ENCODE measurements around the gene FGFR1OP2.
"Not testable (repeated sequence)": the region's sequence is repeated elsewhere in the genome, so short reads cannot be mapped to it uniquely, and the experiment has no call there.

Gene FGFR1OP2

GRCh38 chr12:26941215-26941594 is 2.9 kb downstream of the FGFR1OP2 start:
- no peak for DNase-seq (ENCODE audit: low read depth)

GRCh38 chr12:26948309-26948708 is 10.0 kb downstream of the FGFR1OP2 start:
- DNase-seq (ENCODE audit: low read depth) = no peak

- DNase-seq (ENCODE audit: low read depth) = no peak
These were observed 15.2 kb downstream of the FGFR1OP2 start for GRCh38 chr12:26953447-26953846.

- DNase-seq (ENCODE audit: low read depth) = no peak
These were observed 15.8 kb downstream of the FGFR1OP2 start for GRCh38 chr12:26954027-26954426.

- DNase-seq (ENCODE audit: low read depth) = not testable (repeated sequence)
These were observed 23.1 kb downstream of the FGFR1OP2 start for GRCh38 chr12:26961391-26961790.

- DNase-seq (ENCODE audit: low read depth) = no peak
These were observed 23.5 kb downstream of the FGFR1OP2 start for GRCh38 chr12:26961803-26962202.

GRCh38 chr12:26963413-26963812 is 25.1 kb downstream of the FGFR1OP2 start:
- DNase-seq (ENCODE audit: low read depth) = no peak

- DNase-seq (ENCODE audit: low read depth) = no peak
These were observed 28.6 kb downstream of the FGFR1OP2 start for GRCh38 chr12:26966842-26967241.

- DNase-seq (ENCODE audit: low read depth) = no peak
These were observed 31.9 kb downstream of the FGFR1OP2 start for GRCh38 chr12:26970136-26970535.

GRCh38 chr12:26971963-26972362 is 33.7 kb downstream of the FGFR1OP2 start:
- DNase-seq (ENCODE audit: low read depth) = no peak

GRCh38 chr12:26976687-26977086 is 38.4 kb downstream of the FGFR1OP2 start:
- no peak for DNase-seq (ENCODE audit: low read depth)

- no peak for DNase-seq (ENCODE audit: low read depth)
These were observed 40.5 kb downstream of the FGFR1OP2 start for GRCh38 chr12:26978801-26979200.

GRCh38 chr12:26979733-26980132 is 41.5 kb downstream of the FGFR1OP2 start:
- DNase-seq (ENCODE audit: low read depth) = no peak

GRCh38 chr12:26982866-26983265 is 44.6 kb downstream of the FGFR1OP2 start:
- DNase-seq (ENCODE audit: low read depth) = no peak

- DNase-seq (ENCODE audit: low read depth) = no peak
These were observed 49.6 kb downstream of the FGFR1OP2 start for GRCh38 chr12:26987634-26988424.

GRCh38 chr12:26988703-26989102 is 50.4 kb downstream of the FGFR1OP2 start:
- DNase-seq (ENCODE audit: low read depth) = no peak

- no peak for DNase-seq (ENCODE audit: low read depth)
These were observed 51.6 kb downstream of the FGFR1OP2 start for GRCh38 chr12:26989873-26990272.

- no peak for DNase-seq (ENCODE audit: low read depth)
These were observed 53.6 kb downstream of the FGFR1OP2 start for GRCh38 chr12:26991826-26992225.

GRCh38 chr12:26994109-26994508 is 55.8 kb downstream of the FGFR1OP2 start:
- DNase-seq (ENCODE audit: low read depth) = no peak

GRCh38 chr12:26995706-26996105 is 57.4 kb downstream of the FGFR1OP2 start:
- DNase-seq (ENCODE audit: low read depth) = no peak

- no peak for DNase-seq (ENCODE audit: low read depth)
These were observed 58.7 kb downstream of the FGFR1OP2 start for GRCh38 chr12:26997003-26997402.

GRCh38 chr12:27000961-27001360 is 62.7 kb downstream of the FGFR1OP2 start:
- DNase-seq (ENCODE audit: low read depth) = no peak

- no peak for DNase-seq (ENCODE audit: low read depth)
These were observed 63.4 kb downstream of the FGFR1OP2 start for GRCh38 chr12:27001663-27002062.

GRCh38 chr12:27002141-27002540 is 63.9 kb downstream of the FGFR1OP2 start:
- DNase-seq (ENCODE audit: low read depth) = no peak
